GM12891 (cell line): Measurements from ENCODE around the gene SLC38A6.

Experiments used
- DNase-seq: peaks from one replicate; pipeline ENCODE4 v3.0.0; 2011; ENCODE audit warnings: low spot score; ENCODE audit not compliant: insufficient read length
- FAIRE-seq: peaks from 2 replicates; lab custom pipeline; 2011; peaks lifted over from hg19 to GRCh38; lab: Jason Lieb, UNC
- PAX5 ChIP-seq: IDR thresholded peaks from 2 replicates; pipeline ENCODE4 v1.6.1; 2011; ENCODE audit warnings: low read length, moderate library complexity, mild to moderate bottlenecking; ENCODE audit not compliant: insufficient read depth, severe bottlenecking
- POLR2A ChIP-seq: IDR thresholded peaks from 2 replicates; pipeline ENCODE4 v1.6.1; 2011; ENCODE audit warnings: low read depth, low read length, control low read depth
- POLR2AphosphoS5 ChIP-seq: IDR thresholded peaks from 2 replicates; pipeline ENCODE4 v1.6.1; 2011; ENCODE audit warnings: low read depth, low read length, control low read depth
- POU2F2 ChIP-seq: IDR thresholded peaks from 2 replicates; pipeline ENCODE4 v1.6.1; 2011; ENCODE audit warnings: low read depth, mild to moderate bottlenecking, control low read depth, low read length, moderate library complexity
- SPI1 ChIP-seq: IDR thresholded peaks from 2 replicates; pipeline ENCODE4 v1.6.1; 2011; ENCODE audit warnings: low read depth, low read length, control low read depth
- TAF1 ChIP-seq: IDR thresholded peaks from 2 replicates; pipeline ENCODE4 v1.6.1; 2011; ENCODE audit warnings: low read depth, low read length, control low read depth

The SLC38A6 gene

GRCh38 chr14:61019537-61019936 lies 38.5 kb downstream of the SLC38A6 start:
- no peak for TF ChIP-seq TAF1
- TF ChIP-seq POLR2AphosphoS5: no peak
- TF ChIP-seq POU2F2: no peak
- DNase-seq (no peak), FAIRE-seq (no peak)

- FAIRE-seq (no peak), DNase-seq (peak; percentile 12)
- TF ChIP-seq POLR2A (no peak), TAF1 (no peak), PAX5 (no peak), POLR2AphosphoS5 (no peak), POU2F2 (no peak), SPI1 (no peak)
These were observed 44.5 kb downstream of the SLC38A6 start for GRCh38 chr14:61025251-61026223.

GRCh38 chr14:61026526-61026925 lies 45.5 kb downstream of the SLC38A6 start:
- DNase-seq (no peak), FAIRE-seq (peak; percentile 41)
- TF ChIP-seq SPI1 (no peak), TAF1 (no peak), PAX5 (no peak), POU2F2 (no peak), POLR2AphosphoS5 (no peak), POLR2A (no peak)

- FAIRE-seq: no peak
- DNase-seq: no peak
- no peak for TF ChIP-seq POLR2AphosphoS5
- no peak for TF ChIP-seq POU2F2
These were observed 50.0 kb downstream of the SLC38A6 start for GRCh38 chr14:61031026-61031425.

GRCh38 chr14:61033054-61033453 lies 52.0 kb downstream of the SLC38A6 start:
- DNase-seq (no peak), FAIRE-seq (no peak)
- TF ChIP-seq PAX5 (no peak), SPI1 (no peak), POLR2AphosphoS5 (no peak), POLR2A (no peak), POU2F2 (no peak), TAF1 (no peak)

- FAIRE-seq (no peak), DNase-seq (no peak)
- no peak for TF ChIP-seq POLR2A
- TF ChIP-seq SPI1: no peak
- TF ChIP-seq POLR2AphosphoS5: no peak
- no peak for TF ChIP-seq TAF1
- TF ChIP-seq POU2F2: no peak
- no peak for TF ChIP-seq PAX5
These were observed 52.8 kb downstream of the SLC38A6 start for GRCh38 chr14:61033855-61034254.

- FAIRE-seq: peak; percentile 76
- no peak for TF ChIP-seq SPI1
- TF ChIP-seq POLR2A: no peak
- TF ChIP-seq POU2F2: no peak
- TF ChIP-seq POLR2AphosphoS5: no peak
- no peak for TF ChIP-seq PAX5
- no peak for TF ChIP-seq TAF1
- DNase-seq: no peak
These were observed 53.5 kb downstream of the SLC38A6 start for GRCh38 chr14:61034416-61035120.

- DNase-seq: no peak
- TF ChIP-seq TAF1: no peak
- no peak for TF ChIP-seq POLR2A
- TF ChIP-seq PAX5: no peak
- TF ChIP-seq POU2F2: no peak
- TF ChIP-seq POLR2AphosphoS5: no peak
- TF ChIP-seq SPI1: no peak
- FAIRE-seq: no peak
These were observed 56.2 kb downstream of the SLC38A6 start for GRCh38 chr14:61037215-61037614.

- TF ChIP-seq PAX5: no peak
- no peak for TF ChIP-seq POU2F2
- no peak for TF ChIP-seq SPI1
- no peak for TF ChIP-seq TAF1
These were observed 60.7 kb downstream of the SLC38A6 start for GRCh38 chr14:61041704-61042103.

More at GRCh38 chr14:61041704-61042103, 60.7 kb downstream of the SLC38A6 start:
- FAIRE-seq: no peak
- DNase-seq: no peak
